Right cardiac atrium (tissue), 5 donors: ENCODE measurements around the gene IFTAP. TPM values are rescaled to one million over a fixed set of nuclear protein-coding genes. Genes with fewer than 3 reads are reported as not detected.

Experiments
- ATAC-seq, 2 donors: fragments of 200-7000 bp; cut with Tn5 transposase; one replicate each; pipeline versions ENCODE4 v1.8.0 to v1.9.1; 2020; ENCODE audit warnings: moderate library complexity in 2 of 2, mild to moderate bottlenecking in 1 of 2
- DNase-seq, 3 donors: peaks; one replicate each; pipeline ENCODE4 v3.0.0-alpha.2; 2020
- H3K27ac ChIP-seq: one replicate; pipeline ENCODE4 v1.5.1; 2013; ENCODE audit warnings: mild to moderate bottlenecking, low read length, control low read depth, moderate library complexity
- H3K27me3 ChIP-seq: one replicate; pipeline ENCODE4 v1.6.1; 2013; ENCODE audit not compliant: control insufficient read depth, insufficient read depth
- H3K4me1 ChIP-seq: one replicate; pipeline ENCODE4 v1.6.1; 2013; ENCODE audit warnings: low read length; ENCODE audit not compliant: control insufficient read depth, insufficient read depth
- H3K4me3 ChIP-seq: one replicate; pipeline ENCODE4 v1.5.1; 2013; ENCODE audit warnings: low read length, control low read depth
- H3K9me3 ChIP-seq: one replicate; pipeline ENCODE4 v1.6.1; 2013; ENCODE audit warnings: low read length; ENCODE audit not compliant: control insufficient read depth
- WGBS: extraction: QIAGEN DNeasy Blood & Tissue Kit; methylation state at CpG from one replicate; pipeline ENCODE4 v1.1.7; 2013; 5-methylcytosine and 5-hydroxymethylcytosine counted together
- intact Hi-C, 4 donors: fragments of 100-400 bp; cut with DNase I; formaldehyde crosslinking; loops; one replicate each; pipeline versions ENCODE4 v1.11.0 to v1.14.0; 2022 to 2023
- polyA plus RNA-seq: library from polyadenylated mRNA; stranded (reverse); fragments of 200-250 nt; gene quantifications from one replicate; pipeline ENCODE4 v1.2.3, GENCODE V29; 2013
- total RNA-seq, 4 donors: library from RNA; stranded (reverse); fragmentation: NEBNext Ultra II Directional; extraction: Animal tissue kit (Norgen Biotek cat#: 25700); gene quantifications; one replicate each; pipeline ENCODE4 v1.2.1, GENCODE V29; 2021
- donor health status: healthy with polysubstance abuse.
- donor health status: DM: no; HTN: yes; CAD: no.
- donor health status: DM: no; HTN: no; CAD: no.
- donor health status: DM: no; HTN: yes; CAD: no; lungs with severe emphysema.
- donor health status: DM: yes; HTN: yes; CAD: no.

Gene IFTAP
- total and polyA plus RNA-seq, 5 donors = 28.3 to 89.2 (median 40.0) TPM

DNA sequence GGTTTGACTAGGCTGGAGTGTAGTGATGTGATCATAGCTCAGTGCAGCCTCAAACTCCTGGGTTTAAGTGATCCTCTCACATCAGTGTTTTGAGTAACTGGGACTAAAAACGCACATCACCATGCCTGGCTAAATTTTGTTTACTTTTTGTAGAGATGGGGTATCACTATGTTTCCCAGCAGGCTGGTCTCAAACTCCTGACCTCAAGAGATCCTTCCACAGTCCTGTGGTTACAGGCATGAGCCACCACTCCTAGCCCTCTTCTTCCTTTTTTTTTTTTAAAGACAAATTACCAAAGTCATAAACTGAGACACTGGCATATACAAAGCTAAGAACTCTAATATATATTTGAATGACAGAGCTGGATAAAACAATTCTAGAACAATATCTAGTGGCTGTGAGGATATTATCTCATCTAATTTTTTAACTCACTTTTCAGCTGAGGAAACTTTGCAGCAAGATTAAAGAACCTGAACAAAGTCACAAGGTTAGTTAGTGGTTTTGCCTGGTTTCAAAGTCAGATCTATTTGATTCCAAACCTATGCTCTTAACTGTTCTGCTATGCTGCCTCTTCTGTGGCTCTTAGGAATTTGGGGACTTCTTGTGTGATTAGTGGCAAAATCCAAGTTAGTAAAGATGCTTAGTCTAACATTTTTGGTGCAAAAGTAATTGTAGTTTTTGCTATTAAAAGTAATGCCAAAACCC lies 99.0 kb downstream of the IFTAP start:
- WGBS = 31% methylated on average over 1 of the region's 1 CpG
- no peaks in the 10 kb centered on the region for H3K9me3 ChIP-seq
- ATAC-seq = no peak
- no peak for DNase-seq
- no peak overlapping the region for H3K27ac ChIP-seq
- H3K4me3 ChIP-seq = no peak overlapping the region
- peaks cover 2% of the 10 kb centered on the region for H3K27me3 ChIP-seq
- no peaks in the 10 kb centered on the region for H3K4me1 ChIP-seq
- intact Hi-C loops = no loop called here

DNA sequence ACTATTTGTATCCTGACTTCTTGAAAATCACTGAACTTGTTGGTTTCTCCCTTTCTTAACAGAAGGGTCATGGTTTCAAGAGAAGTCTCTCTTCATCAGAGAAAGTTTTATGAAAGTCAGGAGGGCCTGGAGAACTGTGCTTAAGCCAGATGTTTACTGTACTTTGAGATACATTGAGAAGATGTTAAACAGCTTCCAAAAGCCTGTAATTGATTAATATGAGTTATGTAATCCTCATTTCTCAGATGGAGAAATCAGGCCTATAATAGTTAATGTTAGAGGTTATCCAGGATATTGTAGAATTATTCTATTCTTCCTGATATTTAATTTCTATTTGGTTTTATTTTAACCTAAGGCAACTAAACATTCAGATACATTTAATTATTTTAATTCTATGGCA lies 100.8 kb downstream of the IFTAP start:
- H3K9me3 ChIP-seq = no peaks in the 10 kb centered on the region

DNA sequence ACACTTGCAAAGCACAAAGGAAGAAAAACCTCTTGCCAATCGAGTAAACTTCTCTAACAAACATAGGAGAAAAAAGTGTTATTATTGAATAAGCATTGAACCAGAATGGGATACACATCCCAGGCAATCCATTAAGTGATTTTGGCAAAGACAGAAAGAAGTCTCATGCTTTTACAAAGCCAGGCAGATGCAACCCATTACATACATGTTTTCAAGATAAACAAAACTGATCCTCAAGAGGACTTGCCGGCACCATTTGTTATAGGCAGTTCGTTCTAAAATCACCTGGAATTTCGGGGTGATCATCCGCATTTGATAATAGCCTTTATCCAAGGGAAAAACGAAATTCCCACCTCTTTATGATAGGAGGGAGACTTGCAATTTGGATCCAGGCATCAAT lies 101.3 kb downstream of the IFTAP start:
- DNase-seq (no peak), ATAC-seq (no peak)
- Histone ChIP-seq H3K9me3 (no peaks in the 10 kb centered on the region), H3K27me3 (peaks cover 2% of the 10 kb centered on the region), H3K4me3 (no peak overlapping the region), H3K27ac (no peak overlapping the region), H3K4me1 (no peaks in the 10 kb centered on the region)
- intact Hi-C loops = no loop called here
- WGBS = 64% methylated on average over 6 of the region's 6 CpGs

More for the DNA sequence above, 100.8 kb downstream of the IFTAP start:
- no peak overlapping the region for H3K27ac ChIP-seq
- intact Hi-C loops = no loop called here
- no peaks in the 10 kb centered on the region for H3K4me1 ChIP-seq
- no peak overlapping the region for H3K4me3 ChIP-seq
- no peak for DNase-seq
- H3K27me3 ChIP-seq = peaks cover 2% of the 10 kb centered on the region
- no peak for ATAC-seq

DNA sequence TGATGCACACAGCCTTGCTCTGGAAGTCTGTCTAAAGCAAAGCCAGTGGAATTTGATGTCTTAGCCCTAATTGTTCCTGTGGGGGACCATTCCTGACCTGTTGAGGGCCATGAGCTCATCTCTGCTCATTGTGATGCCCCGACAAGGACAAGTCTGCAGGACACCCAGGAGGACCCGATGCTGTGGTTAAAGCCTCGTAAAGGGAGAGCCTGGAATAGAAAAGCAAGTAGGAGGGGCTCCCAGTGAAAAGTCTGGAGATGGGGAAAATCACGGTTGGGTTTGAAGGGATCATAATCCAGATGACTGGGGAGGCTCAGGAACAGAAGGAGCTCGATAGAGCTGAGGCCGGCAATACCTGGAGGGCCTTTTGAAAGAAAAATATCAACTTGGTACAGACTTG lies 102.2 kb downstream of the IFTAP start:
- ATAC-seq (no peak), DNase-seq (no peak)
- Histone ChIP-seq H3K9me3 (no peaks in the 10 kb centered on the region), H3K4me1 (no peaks in the 10 kb centered on the region), H3K27me3 (peaks cover 2% of the 10 kb centered on the region), H3K4me3 (no peak overlapping the region), H3K27ac (no peak overlapping the region)
- intact Hi-C loops = no loop called here
- 76% methylated on average over 6 of the region's 6 CpGs for WGBS

DNA sequence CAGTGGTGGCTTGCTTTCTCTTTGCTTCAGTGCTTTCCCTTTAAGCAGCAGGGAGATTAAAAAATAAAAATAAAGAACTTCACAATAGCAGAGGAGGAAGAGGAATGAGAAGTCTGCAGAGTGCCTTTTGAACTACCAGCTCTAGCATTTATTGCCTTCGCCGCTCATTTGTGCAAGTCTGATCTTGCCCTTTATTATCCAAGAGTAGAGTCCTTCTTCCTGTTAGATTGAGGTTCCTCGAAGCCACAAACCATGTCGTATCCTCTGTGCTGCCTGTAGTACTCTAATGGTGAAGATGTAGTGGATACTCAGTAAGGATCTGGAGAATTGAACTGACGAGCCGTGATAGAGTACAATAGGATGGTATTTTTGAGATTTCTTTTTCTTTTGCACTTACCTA lies 105.0 kb downstream of the IFTAP start:
- ATAC-seq = no peak

DNA sequence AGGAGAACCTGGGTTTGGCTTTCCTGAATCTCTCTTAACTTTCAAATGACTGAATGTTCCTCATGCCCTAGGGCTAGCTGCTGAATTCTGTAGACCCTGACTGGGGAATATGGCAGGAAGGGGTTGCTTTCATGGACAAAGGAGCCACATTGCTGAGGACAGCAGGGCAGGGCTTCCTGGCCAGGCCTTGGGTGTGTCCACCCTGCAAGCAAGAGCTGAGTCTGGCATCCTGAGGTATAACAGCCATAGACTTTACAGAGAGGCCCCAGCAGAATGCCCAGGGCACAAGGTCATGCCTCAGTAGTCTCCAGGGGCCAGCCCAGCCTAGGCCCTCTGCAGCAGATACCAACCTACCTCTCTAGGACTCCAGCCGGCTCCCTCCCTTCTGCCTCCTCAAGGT lies 105.9 kb downstream of the IFTAP start:
- intact Hi-C loops = no loop called here

More for the DNA sequence above, 105.0 kb downstream of the IFTAP start:
- Histone ChIP-seq H3K27ac (no peak overlapping the region), H3K4me1 (no peaks in the 10 kb centered on the region), H3K9me3 (no peaks in the 10 kb centered on the region), H3K27me3 (no peaks in the 10 kb centered on the region), H3K4me3 (no peak overlapping the region)
- WGBS = 74% methylated on average over 6 of the region's 6 CpGs
- DNase-seq = no peak
- intact Hi-C loops = no loop called here

DNA sequence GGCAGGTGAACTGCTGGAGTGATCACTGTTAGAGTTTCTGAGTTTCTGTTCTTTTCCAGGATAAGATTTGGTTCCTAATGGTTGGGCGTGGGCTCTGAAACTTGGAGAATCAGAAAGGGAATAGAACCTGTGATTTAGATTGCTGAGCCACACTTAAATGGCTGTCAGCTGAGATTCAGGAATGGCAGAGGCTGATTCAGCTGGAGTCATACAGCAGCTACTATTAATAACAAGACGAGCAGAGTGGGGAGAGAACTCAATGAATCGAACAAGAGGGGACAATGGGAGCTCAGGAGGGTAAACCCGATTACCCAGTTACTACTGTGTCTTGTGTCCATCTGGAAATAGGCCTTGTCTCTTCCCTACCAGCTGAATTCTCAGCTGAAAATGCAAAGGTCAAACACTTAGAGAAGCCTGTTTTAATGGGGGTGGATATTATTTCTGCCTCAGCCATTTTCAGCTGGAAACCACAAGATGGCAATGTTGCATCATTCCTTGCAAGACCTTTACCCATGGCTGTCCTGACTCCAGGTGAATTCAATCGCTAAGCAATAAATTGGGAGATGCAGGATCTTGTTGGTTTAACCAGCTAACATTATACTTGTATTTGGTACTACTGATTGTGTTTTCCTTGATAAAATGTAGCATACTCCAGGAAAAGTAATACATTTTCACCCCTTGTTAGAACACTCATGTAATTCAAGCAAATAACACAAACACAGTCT lies 108.2 kb downstream of the IFTAP start:
- peak overlapping the region; percentile 62 for H3K27ac ChIP-seq
- DNase-seq (no peak), ATAC-seq (peak; percentile 87 to 93)
- H3K27me3 ChIP-seq = no peaks in the 10 kb centered on the region
- no peaks in the 10 kb centered on the region for H3K4me1 ChIP-seq
- no peaks in the 10 kb centered on the region for H3K9me3 ChIP-seq
- no peak overlapping the region for H3K4me3 ChIP-seq
- 35% methylated on average over 5 of the region's 5 CpGs for WGBS
- intact Hi-C loops = loop anchor here in 1 of 4 donors (2.0 kb wide), 1 partner anchor 44 kb away; no protein-coding TSS in a partner anchor

More for the DNA sequence above, 105.9 kb downstream of the IFTAP start:
- Histone ChIP-seq H3K27me3 (no peaks in the 10 kb centered on the region), H3K9me3 (no peaks in the 10 kb centered on the region), H3K4me3 (no peak overlapping the region), H3K27ac (no peak overlapping the region), H3K4me1 (no peaks in the 10 kb centered on the region)
- WGBS = 81% methylated on average over 1 of the region's 1 CpG
- no peak for DNase-seq
- no peak for ATAC-seq

DNA sequence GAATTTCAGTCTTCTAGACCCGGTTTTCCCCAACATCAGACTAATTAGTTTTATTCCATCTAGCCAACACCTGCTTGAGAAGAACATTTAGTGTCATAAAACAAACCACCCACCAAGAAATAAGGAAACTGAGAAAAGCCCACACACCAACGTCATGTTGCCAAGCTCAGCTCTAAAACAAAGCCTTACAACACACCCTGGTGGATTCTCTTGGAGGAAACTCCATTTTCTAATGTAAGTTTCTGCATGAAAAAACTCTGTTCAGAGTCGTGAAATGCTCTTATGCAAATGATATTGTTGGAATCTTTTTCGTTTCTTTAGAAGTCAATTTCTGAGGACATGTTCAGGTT lies 108.7 kb downstream of the IFTAP start:
- intact Hi-C loops = loop anchor here in 1 of 4 donors (2.0 kb wide), 1 partner anchor 44 kb away; no protein-coding TSS in a partner anchor
- H3K4me3 ChIP-seq = no peak overlapping the region
- no peak for ATAC-seq
- H3K27me3 ChIP-seq = no peaks in the 10 kb centered on the region
- DNase-seq = no peak
- WGBS = 53% methylated on average over 4 of the region's 4 CpGs
- no peaks in the 10 kb centered on the region for H3K4me1 ChIP-seq
- H3K9me3 ChIP-seq = no peaks in the 10 kb centered on the region
- H3K27ac ChIP-seq = no peak overlapping the region

Other genes with a start within 250 kb of the IFTAP start
- 10 to 100 TPM; 11.4 to 13.8 (median 11.8) TPM for gene TRAF6, start 84.2 kb upstream of the IFTAP start, total RNA-seq
- gene TRAF6, start 84.2 kb upstream of the IFTAP start, polyA plus RNA-seq = 4.1 TPM
- gene RAG1, start 26.5 kb upstream of the IFTAP start, total RNA-seq = under 1 TPM; 0.72 to 0.88 (median 0.83) TPM
- gene RAG1, start 26.5 kb upstream of the IFTAP start, polyA plus RNA-seq = 0.72 TPM
- gene RAG2, start 3.7 kb downstream of the IFTAP start, total RNA-seq = not detected
- 0.41 TPM for gene RAG2, start 3.7 kb downstream of the IFTAP start, polyA plus RNA-seq